H1 (cell line): Measurements from ENCODE around the gene WWC1. TPM values are rescaled to one million over a fixed set of nuclear protein-coding genes. Genes with fewer than 3 reads are reported as not detected.

ENCODE experiments used
- CTCF ChIA-PET: fragments of 300-600 bp; sonication (Branson Sonifier 250); formaldehyde crosslinking; loops from one replicate; lab custom pipeline; 2021; ENCODE audit not compliant: partially characterized antibody; lab: Charles Lee
- POLR2A ChIA-PET: fragments of 300-600 bp; sonication (Branson Sonifier 250); formaldehyde crosslinking; loops from one replicate; lab custom pipeline; 2021; ENCODE audit warnings: inconsistent platforms; ENCODE audit not compliant: partially characterized antibody; lab: Charles Lee
- DNase-seq, 2 experiments: peaks; one replicate each; pipeline versions ENCODE4 v3.0.0 to v3.0.0-alpha.2; 2010 to 2022; ENCODE audit warnings: low spot score in 2 of 2, low read depth in 1 of 2, mixed read lengths in 1 of 2
- FAIRE-seq: peaks from 2 replicates; lab custom pipeline; 2011; peaks lifted over from hg19 to GRCh38; lab: Jason Lieb, UNC
- H2AFZ ChIP-seq: 2 replicates; pipeline ENCODE4 v1.8.1; 2012; ENCODE audit warnings: low read length, inconsistent platforms
- H2AK5ac ChIP-seq: 2 replicates; pipeline ENCODE4 v1.6.1; 2013; ENCODE audit warnings: low read depth, low read length
- H2BK120ac ChIP-seq: replicated peaks from 2 replicates; pipeline ENCODE3; 2013; ENCODE audit warnings: low read depth, low read length, inconsistent platforms
- H2BK12ac ChIP-seq: 2 replicates; pipeline ENCODE4 v1.6.1; 2013; ENCODE audit warnings: low read depth, low read length
- H2BK15ac ChIP-seq: 2 replicates; pipeline ENCODE4 v1.6.1; 2013; ENCODE audit warnings: low read length
- H2BK20ac ChIP-seq: 2 replicates; pipeline ENCODE4 v1.6.1; 2013; ENCODE audit warnings: low read length
- H2BK5ac ChIP-seq: 2 replicates; pipeline ENCODE4 v1.6.1; 2013; ENCODE audit warnings: low read depth, low read length
- H3K14ac ChIP-seq: 2 replicates; pipeline ENCODE4 v1.6.1; 2013; ENCODE audit warnings: inconsistent platforms; ENCODE audit not compliant: insufficient read length
- H3K18ac ChIP-seq: 2 replicates; pipeline ENCODE4 v1.6.1; 2013; ENCODE audit warnings: low read length; ENCODE audit errors: extremely low read depth
- H3K23ac ChIP-seq: 2 replicates; pipeline ENCODE4 v1.6.1; 2013; ENCODE audit warnings: inconsistent platforms; ENCODE audit not compliant: insufficient read length
- H3K23me2 ChIP-seq: 2 replicates; pipeline ENCODE4 v1.6.1; 2013; ENCODE audit warnings: low read depth, low read length
- H3K27ac ChIP-seq: 2 replicates; pipeline ENCODE4 v1.6.1; 2011; ENCODE audit warnings: low read depth, low read length, inconsistent platforms
- H3K27me3 ChIP-seq, 4 experiments: replicated peaks in 1 of 4; 1 replicate in 1 of 4; 2 replicates in 3 of 4; pipeline versions ENCODE4 v1.6.1 to v1.8.1; 2011 to 2013; ENCODE audit warnings: low read length in 3 of 4, mild to moderate bottlenecking in 3 of 4, inconsistent platforms in 2 of 4, mixed read lengths in 2 of 4, moderate library complexity in 1 of 4; ENCODE audit not compliant: control insufficient read depth in 3 of 4, insufficient read depth in 3 of 4; ENCODE audit errors: extremely low read depth in 1 of 4
- H3K36me3 ChIP-seq, 4 experiments: 2 replicates each; pipeline versions ENCODE4 v1.6.1 to v1.8.1; 2011 to 2013; ENCODE audit warnings: mild to moderate bottlenecking in 4 of 4, low read length in 3 of 4, moderate library complexity in 2 of 4, control low read depth in 1 of 4, inconsistent platforms in 1 of 4; ENCODE audit not compliant: insufficient read depth in 4 of 4, control insufficient read depth in 2 of 4
- H3K4ac ChIP-seq: replicated peaks from 2 replicates; pipeline ENCODE3; 2013; ENCODE audit warnings: low read length, low read depth, mixed read lengths, inconsistent platforms; ENCODE audit not compliant: insufficient read length
- H3K4me1 ChIP-seq, 4 experiments: replicated peaks in 1 of 4; 1 replicate in 1 of 4; 2 replicates in 3 of 4; pipeline versions ENCODE4 v1.6.1 to v1.8.1; 2011 to 2013; ENCODE audit warnings: low read length in 3 of 4, inconsistent platforms in 2 of 4, mixed read lengths in 1 of 4; ENCODE audit not compliant: insufficient read depth in 4 of 4, control insufficient read depth in 3 of 4
- H3K4me2 ChIP-seq, 2 experiments: 2 replicates each; pipeline versions ENCODE4 v1.6.1 to v1.8.1; 2011 to 2013; ENCODE audit warnings: low read depth in 2 of 2, low read length in 2 of 2, control low read depth in 1 of 2, inconsistent platforms in 1 of 2, mild to moderate bottlenecking in 1 of 2; ENCODE audit not compliant: insufficient read depth in 1 of 2
- H3K4me3 ChIP-seq, 4 experiments: fragments of 200-600, 300-600 bp in 1 of 4; sonication (generic), shearing (Covaris generic), sonication (Bioruptor Twin) in 1 of 4; 2 replicates each; pipeline versions ENCODE4 v1.5.1 to v1.8.1; 2011 to 2016; ENCODE audit warnings: low read length in 4 of 4, low read depth in 3 of 4, control low read depth in 2 of 4, inconsistent platforms in 2 of 4, mild to moderate bottlenecking in 2 of 4, mixed read lengths in 1 of 4, moderate library complexity in 1 of 4; ENCODE audit not compliant: insufficient read depth in 2 of 4; ENCODE audit errors: extremely low read depth in 1 of 4
- H3K56ac ChIP-seq: replicated peaks from 2 replicates; pipeline ENCODE3; 2013; ENCODE audit warnings: low read depth, mild to moderate bottlenecking, mixed read lengths, low read length, inconsistent platforms; ENCODE audit not compliant: insufficient read length
- H3K79me1 ChIP-seq: 2 replicates; pipeline ENCODE4 v1.6.1; 2013; ENCODE audit warnings: low read depth, low read length, control low read depth
- H3K79me2 ChIP-seq, 2 experiments: 2 replicates each; pipeline versions ENCODE4 v1.6.1 to v1.8.1; 2012 to 2013; ENCODE audit warnings: low read length in 2 of 2, mild to moderate bottlenecking in 2 of 2, inconsistent platforms in 1 of 2; ENCODE audit not compliant: insufficient read depth in 2 of 2, control insufficient read depth in 1 of 2
- H3K9ac ChIP-seq, 4 experiments: replicated peaks in 1 of 4; 1 replicate in 1 of 4; 2 replicates in 3 of 4; pipeline versions ENCODE4 v1.6.1 to v1.8.1; 2011 to 2013; ENCODE audit warnings: low read depth in 3 of 4, low read length in 3 of 4, control low read depth in 2 of 4, mild to moderate bottlenecking in 2 of 4, moderate library complexity in 2 of 4, inconsistent platforms in 1 of 4; ENCODE audit errors: extremely low read depth in 1 of 4
- H3K9me3 ChIP-seq, 2 experiments: 2 replicates each; pipeline versions ENCODE4 v1.6.1 to v1.8.1; 2012 to 2013; ENCODE audit warnings: mild to moderate bottlenecking in 2 of 2, moderate library complexity in 2 of 2, control low read depth in 1 of 2, inconsistent platforms in 1 of 2, low read depth in 1 of 2, low read length in 1 of 2, mixed read lengths in 1 of 2; ENCODE audit not compliant: insufficient read depth in 2 of 2
- H4K20me1 ChIP-seq, 2 experiments: replicated peaks in 1 of 2; 2 replicates each; pipeline versions ENCODE3 to v1.8.1; 2011 to 2013; ENCODE audit warnings: inconsistent platforms in 2 of 2, low read length in 2 of 2, mild to moderate bottlenecking in 1 of 2; ENCODE audit not compliant: insufficient read depth in 2 of 2, control insufficient read depth in 1 of 2
- H4K5ac ChIP-seq: 2 replicates; pipeline ENCODE4 v1.6.1; 2013; ENCODE audit warnings: low read length, low read depth, mixed read lengths, inconsistent platforms; ENCODE audit not compliant: insufficient read length
- H4K8ac ChIP-seq: 2 replicates; pipeline ENCODE4 v1.8.0; 2013; ENCODE audit warnings: mild to moderate bottlenecking, moderate library complexity, low read length, inconsistent platforms; ENCODE audit not compliant: insufficient read depth; ENCODE audit errors: extremely low read depth
- H4K91ac ChIP-seq: replicated peaks from 2 replicates; pipeline ENCODE3; 2013; ENCODE audit warnings: low read length, mixed read lengths, inconsistent platforms; ENCODE audit not compliant: insufficient read length
- ASH2L ChIP-seq: fragments of 200-600, 300-600 bp; sonication (generic); IDR thresholded peaks from one replicate; pipeline ENCODE4 v1.7.1; 2017; ENCODE audit warnings: low read length
- JUND ChIP-seq: IDR thresholded peaks from 2 replicates; pipeline ENCODE4 v1.6.1; 2011; ENCODE audit warnings: mild to moderate bottlenecking, improper control_type of control experiment, low read length
- WGBS, 2 experiments: shearing (Covaris generic) in 1 of 2; methylation state at CpG; one replicate each; pipeline versions ENCODE4 v1.1.6 to v1.1.7; 2013 to 2015; ENCODE audit warnings: low lambda C conversion rate in 2 of 2, mixed read lengths in 2 of 2, inconsistent platforms in 1 of 2, low coverage in 1 of 2, missing lambda C conversion rate in 1 of 2; ENCODE audit not compliant: insufficient replicate concordance in 2 of 2, insufficient coverage in 1 of 2, insufficient read length in 1 of 2; ENCODE audit errors: extremely low coverage in 1 of 2, missing lambda C conversion rate in 1 of 2; 5-methylcytosine and 5-hydroxymethylcytosine counted together
- polyA plus RNA-seq, 7 experiments: library from polyadenylated mRNA; depleted of rRNA in 3 of 7; stranded (reverse) in 5 of 7; unstranded in 2 of 7; fragments of >200 nt in 5 of 7; fragments of 200-250 nt in 2 of 7; gene quantifications; 1 replicate in 5 of 7; 2 replicates in 1 of 7; 4 replicates in 1 of 7; pipeline versions ENCODE4 v1.2.1 to v1.2.3, GENCODE V29; 2011 to 2013; ENCODE audit warnings: missing spikeins in 2 of 7, mixed read lengths in 2 of 7
- total RNA-seq: library from RNA; stranded (reverse); fragmentation: NEBNext Ultra II Directional; extraction: Animal tissue kit (Norgen Biotek cat#: 25700); gene quantifications from 2 replicates; pipeline ENCODE4 v1.2.1, GENCODE V29; 2021

WWC1 gene
- total and polyA plus RNA-seq, 2 of the 8 experiments (the other 6 are each of a cell fraction or from before 2014, with no cell fraction given), result 16.4 to 41.1 TPM

- Histone ChIP-seq H3K27me3 (no peaks in the 10 kb centered on the region; a peak in 1 of 7 replicates), H2BK5ac (no peak overlapping the region), H3K9ac (no peak overlapping the region), H3K79me2 (no peaks in the 10 kb centered on the region), H3K56ac (no peak overlapping the region), H3K9me3 (no peaks in the 10 kb centered on the region), H3K36me3 (no peaks in the 10 kb centered on the region), H3K14ac (no peak overlapping the region), H3K23me2 (peaks cover 4% of the 10 kb centered on the region; the same call in 1 of the 2 replicates), H3K18ac (no peak overlapping the region), H4K20me1 (no peaks in the 10 kb centered on the region), H3K4me2 (no peak overlapping the region), H4K8ac (no peak overlapping the region), H2BK12ac (no peak overlapping the region), H3K4ac (no peak overlapping the region), H3K4me3 (no peak overlapping the region), H4K91ac (no peak overlapping the region), H3K4me1 (no peaks in the 10 kb centered on the region), H3K27ac (no peak overlapping the region), H2BK120ac (no peak overlapping the region), H2BK15ac (no peak overlapping the region), H3K23ac (no peak overlapping the region), H2AFZ (no peak overlapping the region), H4K5ac (no peak overlapping the region), H2BK20ac (no peak overlapping the region), H2AK5ac (no peak overlapping the region), H3K79me1 (no peaks in the 10 kb centered on the region; the same call in 1 of the 2 replicates)
- ChIA-PET POLR2A (no interaction called here), CTCF (interaction anchor here (0.6 kb wide), 1 partner anchor 11 kb away, joined by 3 read pairs; no protein-coding TSS in a partner anchor)
- TF ChIP-seq ASH2L (no peak), JUND (no peak)
- FAIRE-seq, result no peak
- WGBS, 2 experiments, result 80% methylated on average over 7 of the region's 7 CpGs; no CpG with 5 or more reads in 1 of the 2 experiments
- DNase-seq, result no peak
Measured at GRCh38 chr5:168251259-168251658, 40.2 kb upstream of the WWC1 start.
